Measurements from ENCODE around the gene TWNK.

- TF ChIP-seq POLR2A (IDR thresholded peaks at IDR 0.05; ENCODE audit: low read depth, low read length) (no peak), CTCF (IDR thresholded peaks at IDR 0.05; ENCODE audit: extremely low read depth in 1 of 2, insufficient read depth in 1 of 2, low read depth in 1 of 2, low read length in 2 of 2) (no peak), FOS (IDR thresholded peaks at IDR 0.05; ENCODE audit: borderline replicate concordance, insufficient read depth, low read length) (no peak), EZH2 (IDR thresholded peaks at IDR 0.05; ENCODE audit: borderline replicate concordance, low read depth, low read length, severe bottlenecking) (no peak), POLR2AphosphoS5 (IDR thresholded peaks at IDR 0.05; ENCODE audit: insufficient read depth, low read depth, low read length) (no peak), MAX (IDR thresholded peaks at IDR 0.05; ENCODE audit: insufficient read depth, insufficient read length) (no peak), JUN (IDR thresholded peaks at IDR 0.05; ENCODE audit: borderline replicate concordance, insufficient read depth, insufficient read length, low read depth) (no peak), MYC (IDR thresholded peaks at IDR 0.05; ENCODE audit: low read depth, low read length) (no peak), GATA2 (IDR thresholded peaks at IDR 0.05; ENCODE audit: insufficient read depth, insufficient read length, low read depth, low read length) (no peak)
Measured at GRCh38 chr10:101003639-101004206, 16.4 kb downstream of the TWNK start.
